ENCODE results near the gene TSPY4. TPM values are rescaled to one million over a fixed set of nuclear protein-coding genes. Genes with fewer than 3 reads are reported as not detected.
"Not testable (repeated sequence)": the region's sequence is repeated elsewhere in the genome, so short reads cannot be mapped to it uniquely, and the experiment has no call there.

Gene TSPY4
- total and polyA plus RNA-seq, 9 of the 15 experiments (the other 6 are each of a cell fraction or from before 2014, with no cell fraction given): not detected

- H4K20me1 ChIP-seq (replicated peaks; ENCODE audit: control insufficient read depth, insufficient read depth, low read length); in situ Hi-C loops (cut with MboI); POLR2A ChIA-PET; H3K36me3 ChIP-seq (ENCODE audit: control insufficient read depth, insufficient read depth, low read length); H3K4me2 ChIP-seq (ENCODE audit: insufficient read depth, low read length); CTCF ChIA-PET (ENCODE audit: low intra/inter-chr PET ratio); H3K4me1 ChIP-seq (replicated peaks in 1 of 2; ENCODE audit: control insufficient read depth in 2 of 2, insufficient read depth in 2 of 2, low read length in 2 of 2); H3K79me2 ChIP-seq (ENCODE audit: control insufficient read depth, insufficient read depth, low read length); H3K9ac ChIP-seq (ENCODE audit: insufficient read depth in 1 of 2, low read depth in 2 of 2, low read length in 2 of 2); H2AFZ ChIP-seq (ENCODE audit: low read depth, low read length); ATAC-seq; H3K9me1 ChIP-seq (ENCODE audit: control insufficient read depth, insufficient read depth, low read length); BruUV-seq (replicated peaks); H3K27me3 ChIP-seq (ENCODE audit: control insufficient read depth in 2 of 2, insufficient read depth in 2 of 2, low read length in 2 of 2); intact Hi-C loops (cut with micrococcal nuclease); FAIRE-seq; H3K27ac ChIP-seq (ENCODE audit: extremely low read depth, low read depth, low read length); H3K9me3 ChIP-seq (replicated peaks; ENCODE audit: control insufficient read depth, insufficient read depth, low read depth, low read length); H3K4me3 ChIP-seq; DNase-seq (ENCODE audit: extremely low read depth in 1 of 4, low spot score in 3 of 4): not testable (repeated sequence)
- no CpG with 5 or more reads among the region's 25 CpGs for WGBS (ENCODE audit: insufficient coverage, low coverage, missing lambda C conversion rate)
Measured at GRCh38 chrY:9357497-9357896, 20.2 kb downstream of the TSPY4 start, which contains the start of gene TSPY8. Gene TSPY8 (plus strand): TSS chrY:9357797. CDS start chrY:9357843, 46 bp downstream.

Small RNA genes lying within 50 kb of the gene (small RNA-seq; reads per million reads assigned to genes)
- not detected for gene AC006158.1

Other genes with a start within 250 kb of the TSPY4 start
- gene TSPY8, start 20.3 kb downstream of the TSPY4 start, total RNA-seq (2014; rRNA removed): not detected in 2 replicates
- not detected in 2 replicates for gene TSPY8, start 20.3 kb downstream of the TSPY4 start, total RNA-seq (2014; rRNA removed; fragmentation: Illumina TruSeq; extraction: Trizol)
- not detected in 2 replicates for gene TSPY8, start 20.3 kb downstream of the TSPY4 start, total RNA-seq (2015; rRNA removed; fragmentation: Illumina TruSeq; extraction: Trizol)
- not detected in 2 replicates for gene TSPY8, start 20.3 kb downstream of the TSPY4 start, total RNA-seq (2021)
- not detected in 2 replicates for gene TSPY8, start 20.3 kb downstream of the TSPY4 start, polyA plus RNA-seq (2011; rRNA removed)
- gene TSPY8, start 20.3 kb downstream of the TSPY4 start, polyA plus RNA-seq (2014; fragmentation: Illumina TruSeq; extraction: Trizol): not detected in 2 replicates
- gene TSPY8, start 20.3 kb downstream of the TSPY4 start, polyA plus RNA-seq (2014; fragmentation: Nextera tagmentation; extraction: Ambion mirVana): not detected
- not detected in 2 replicates for gene TSPY8, start 20.3 kb downstream of the TSPY4 start, polyA plus RNA-seq (2014; rRNA removed)
- not detected in 2 replicates for gene TSPY3, start 61.0 kb downstream of the TSPY4 start, total RNA-seq (2014; rRNA removed)
- gene TSPY3, start 61.0 kb downstream of the TSPY4 start, total RNA-seq (2014; rRNA removed; fragmentation: Illumina TruSeq; extraction: Trizol): not detected in 2 replicates
- gene TSPY3, start 61.0 kb downstream of the TSPY4 start, total RNA-seq (2015; rRNA removed; fragmentation: Illumina TruSeq; extraction: Trizol): not detected in 2 replicates
- gene TSPY3, start 61.0 kb downstream of the TSPY4 start, total RNA-seq (2021): not detected in 2 replicates
- gene TSPY3, start 61.0 kb downstream of the TSPY4 start, polyA plus RNA-seq (2011; rRNA removed): not detected in 2 replicates
- not detected in 2 replicates for gene TSPY3, start 61.0 kb downstream of the TSPY4 start, polyA plus RNA-seq (2014; fragmentation: Illumina TruSeq; extraction: Trizol)
- gene TSPY3, start 61.0 kb downstream of the TSPY4 start, polyA plus RNA-seq (2014; fragmentation: Nextera tagmentation; extraction: Ambion mirVana): not detected
- not detected in 2 replicates for gene TSPY3, start 61.0 kb downstream of the TSPY4 start, polyA plus RNA-seq (2014; rRNA removed)
- not detected in 2 replicates for gene TSPY1, start 129.5 kb downstream of the TSPY4 start, total RNA-seq (2014; rRNA removed)
- not detected in 2 replicates for gene TSPY1, start 129.5 kb downstream of the TSPY4 start, total RNA-seq (2014; rRNA removed; fragmentation: Illumina TruSeq; extraction: Trizol)
- gene TSPY1, start 129.5 kb downstream of the TSPY4 start, total RNA-seq (2015; rRNA removed; fragmentation: Illumina TruSeq; extraction: Trizol): not detected in 2 replicates
- gene TSPY1, start 129.5 kb downstream of the TSPY4 start, total RNA-seq (2021): not detected in 2 replicates
- gene TSPY1, start 129.5 kb downstream of the TSPY4 start, polyA plus RNA-seq (2011; rRNA removed): not detected in 2 replicates
- gene TSPY1, start 129.5 kb downstream of the TSPY4 start, polyA plus RNA-seq (2014; fragmentation: Illumina TruSeq; extraction: Trizol): not detected in 2 replicates
- gene TSPY1, start 129.5 kb downstream of the TSPY4 start, polyA plus RNA-seq (2014; fragmentation: Nextera tagmentation; extraction: Ambion mirVana): not detected
- not detected in 2 replicates for gene TSPY1, start 129.5 kb downstream of the TSPY4 start, polyA plus RNA-seq (2014; rRNA removed)
- not detected in 2 replicates for gene TSPY9, start 149.8 kb downstream of the TSPY4 start, total RNA-seq (2014; rRNA removed)
- not detected in 2 replicates for gene TSPY9, start 149.8 kb downstream of the TSPY4 start, total RNA-seq (2014; rRNA removed; fragmentation: Illumina TruSeq; extraction: Trizol)
- gene TSPY9, start 149.8 kb downstream of the TSPY4 start, total RNA-seq (2015; rRNA removed; fragmentation: Illumina TruSeq; extraction: Trizol): not detected in 2 replicates
- gene TSPY9, start 149.8 kb downstream of the TSPY4 start, total RNA-seq (2021): not detected in 2 replicates
- gene TSPY9, start 149.8 kb downstream of the TSPY4 start, polyA plus RNA-seq (2011; rRNA removed): not detected in 2 replicates
- not detected in 2 replicates for gene TSPY9, start 149.8 kb downstream of the TSPY4 start, polyA plus RNA-seq (2014; fragmentation: Illumina TruSeq; extraction: Trizol)
- not detected for gene TSPY9, start 149.8 kb downstream of the TSPY4 start, polyA plus RNA-seq (2014; fragmentation: Nextera tagmentation; extraction: Ambion mirVana)
- not detected in 2 replicates for gene TSPY9, start 149.8 kb downstream of the TSPY4 start, polyA plus RNA-seq (2014; rRNA removed)
- gene TSPY10, start 190.4 kb downstream of the TSPY4 start, total RNA-seq (2014; rRNA removed): not detected in 2 replicates
- gene TSPY10, start 190.4 kb downstream of the TSPY4 start, total RNA-seq (2014; rRNA removed; fragmentation: Illumina TruSeq; extraction: Trizol): not detected in 2 replicates
- gene TSPY10, start 190.4 kb downstream of the TSPY4 start, total RNA-seq (2015; rRNA removed; fragmentation: Illumina TruSeq; extraction: Trizol): not detected in 2 replicates
- not detected in 2 replicates for gene TSPY10, start 190.4 kb downstream of the TSPY4 start, total RNA-seq (2021)
- gene TSPY10, start 190.4 kb downstream of the TSPY4 start, polyA plus RNA-seq (2011; rRNA removed): not detected in 2 replicates
- not detected in 2 replicates for gene TSPY10, start 190.4 kb downstream of the TSPY4 start, polyA plus RNA-seq (2014; fragmentation: Illumina TruSeq; extraction: Trizol)
- gene TSPY10, start 190.4 kb downstream of the TSPY4 start, polyA plus RNA-seq (2014; fragmentation: Nextera tagmentation; extraction: Ambion mirVana): not detected
- not detected in 2 replicates for gene TSPY10, start 190.4 kb downstream of the TSPY4 start, polyA plus RNA-seq (2014; rRNA removed)

Measured in K562 (cell line).